HepG2 (cell line): ENCODE data around the gene GFRA1. TPM values are rescaled to one million over a fixed set of nuclear protein-coding genes. Genes with fewer than 3 reads are reported as not detected.

ENCODE experiments used
- ATAC-seq: fragments of 200-7000 bp; cut with Tn5 transposase; 3 replicates; pipeline ENCODE4 v1.9.1; 2020; ENCODE audit warnings: mild to moderate bottlenecking, moderate library complexity
- BruUV-seq: library from RNA; stranded (reverse); fragments of 400-500 nt; replicated peaks from 2 replicates; lab custom pipeline; 2021; lab: Mats Ljungman, UMichigan
- CTCF ChIA-PET: fragments of 300-600 bp; formaldehyde crosslinking; extraction: SDS; loops from one replicate; lab custom pipeline; 2021; ENCODE audit warnings: low total read pairs, inconsistent platforms, low intra/inter-chr PET ratio; lab: Yijun Ruan, JAX
- POLR2A ChIA-PET: fragments of 350-600 bp; sonication (Branson Sonifier 250); formaldehyde crosslinking; loops from one replicate; lab custom pipeline; 2020; ENCODE audit warnings: antibody characterized with exemption, inconsistent platforms; lab: Yijun Ruan, JAX
- DNase-seq: peaks from one replicate; pipeline ENCODE4 v3.0.0-alpha.2; 2015; ENCODE audit warnings: low spot score
- FAIRE-seq: peaks from 3 replicates; lab custom pipeline; 2011; peaks lifted over from hg19 to GRCh38; lab: Jason Lieb, UNC
- H2AFZ ChIP-seq: one replicate; pipeline ENCODE4 v1.6.1; 2011; ENCODE audit warnings: low read length, inconsistent platforms
- H3K27ac ChIP-seq: fragments of 300-600 bp; 3 replicates; pipeline ENCODE4 v1.8.0; 2011; ENCODE audit warnings: mixed run types, mild to moderate bottlenecking, mixed read lengths, low read length, inconsistent platforms; ENCODE audit not compliant: insufficient read depth; ENCODE audit errors: extremely low read length
- H3K27me3 ChIP-seq, 2 experiments: fragments of 200-600 bp in 1 of 2; 2 replicates in 1 of 2; 3 replicates in 1 of 2; pipeline versions ENCODE4 v1.6.0 to v1.8.0; 2011; ENCODE audit warnings: low read length in 2 of 2, mild to moderate bottlenecking in 2 of 2, moderate library complexity in 2 of 2, inconsistent platforms in 1 of 2; ENCODE audit not compliant: insufficient read depth in 2 of 2, control insufficient read depth in 1 of 2
- H3K36me3 ChIP-seq, 2 experiments: fragments of 200-600 bp in 1 of 2; replicated peaks in 1 of 2; 2 replicates in 1 of 2; 3 replicates in 1 of 2; pipeline versions ENCODE4 v1.5.1 to v1.8.0; 2011; ENCODE audit warnings: low read length in 2 of 2, inconsistent platforms in 1 of 2; ENCODE audit not compliant: insufficient read depth in 2 of 2, control insufficient read depth in 1 of 2
- H3K4me1 ChIP-seq: 2 replicates; pipeline ENCODE4 v1.5.1; 2012; ENCODE audit warnings: low read length, inconsistent platforms; ENCODE audit not compliant: insufficient read depth
- H3K4me2 ChIP-seq: 2 replicates; pipeline ENCODE4 v1.6.0; 2011; ENCODE audit warnings: low read depth, low read length, inconsistent platforms
- H3K4me3 ChIP-seq, 3 experiments: fragments of 200-600 bp in 1 of 3; sonication (generic), shearing (Covaris generic) in 1 of 3; replicated peaks in 1 of 3; 2 replicates each; pipeline ENCODE4 v1.5.1; 2011 to 2016; ENCODE audit warnings: low read length in 3 of 3, inconsistent platforms in 2 of 3, low read depth in 2 of 3, mild to moderate bottlenecking in 2 of 3, control low read depth in 1 of 3, mixed read lengths in 1 of 3; ENCODE audit not compliant: insufficient read depth in 1 of 3
- H3K79me2 ChIP-seq: one replicate; pipeline ENCODE4 v1.6.1; 2011; ENCODE audit warnings: low read length, inconsistent platforms; ENCODE audit not compliant: insufficient read depth
- H3K9ac ChIP-seq: 2 replicates; pipeline ENCODE4 v1.6.0; 2011; ENCODE audit warnings: mild to moderate bottlenecking, low read depth, low read length, inconsistent platforms; ENCODE audit not compliant: insufficient read depth
- H3K9me3 ChIP-seq: 2 replicates; pipeline ENCODE4 v1.5.1; 2012; ENCODE audit warnings: mild to moderate bottlenecking, low read length
- H4K20me1 ChIP-seq: 2 replicates; pipeline ENCODE4 v1.6.0; 2011; ENCODE audit warnings: inconsistent platforms, mild to moderate bottlenecking, low read length, moderate library complexity; ENCODE audit not compliant: insufficient read depth
- CENPX ChIP-seq: sonication (generic); formaldehyde crosslinking; IDR thresholded peaks from 2 replicates; pipeline ENCODE4 v1.9.0; 2021; ENCODE audit warnings: mild to moderate bottlenecking, missing genetic modification reagents, moderate library complexity
- CHD4 ChIP-seq: fragments of 200-600 bp; sonication (generic); IDR thresholded peaks from 2 replicates; pipeline ENCODE4 v1.7.0; 2017; ENCODE audit warnings: mild to moderate bottlenecking, low read length, borderline replicate concordance
- NCOA5 ChIP-seq: sonication (generic); formaldehyde crosslinking; IDR thresholded peaks from 2 replicates; pipeline ENCODE4 v1.4.0; 2020; ENCODE audit warnings: missing genetic modification reagents
- ZNF609 ChIP-seq: sonication (generic); formaldehyde crosslinking; IDR thresholded peaks from 2 replicates; pipeline ENCODE4 v1.4.0; 2020; ENCODE audit warnings: mild to moderate bottlenecking, missing genetic modification reagents, borderline replicate concordance
- WGBS: methylation state at CpG from one replicate; pipeline ENCODE4 v1.1.6; 2017; ENCODE audit warnings: low lambda C conversion rate; 5-methylcytosine and 5-hydroxymethylcytosine counted together
- in situ Hi-C: cut with HindIII; loops from 2 replicates; pipeline ENCODE4 v1.10.0; 2017; ENCODE audit warnings: low pct_unique_long_range_greater_than_20kb; ENCODE audit not compliant: extremely low pct_ligation_motif_present
- intact Hi-C: fragments of 100-400 bp; cut with micrococcal nuclease; formaldehyde crosslinking; loops from one replicate; pipeline ENCODE4 v1.10.0; 2022; ENCODE audit not compliant: unreplicated experiment
- polyA plus RNA-seq, 8 experiments: library from polyadenylated mRNA; depleted of rRNA in 3 of 8; stranded (reverse) in 7 of 8; unstranded in 1 of 8; fragments of >200 nt; fragmentation: Illumina TruSeq in 4 of 8; extraction: Trizol in 4 of 8; gene quantifications; 2 replicates each; pipeline versions ENCODE4 v1.2.1 to v1.2.3, GENCODE V29; 2011 to 2016; ENCODE audit warnings: low read depth in 4 of 8, missing spikeins in 1 of 8, mixed read lengths in 1 of 8; ENCODE audit not compliant: insufficient read depth in 1 of 8
- total RNA-seq, 5 experiments: library from RNA; depleted of rRNA; stranded (reverse); fragments of >200 nt; fragmentation: Illumina TruSeq; extraction: Trizol; gene quantifications; 2 replicates each; pipeline ENCODE4 v1.2.3, GENCODE V29; 2016; ENCODE audit warnings: low read depth in 1 of 5

The GFRA1 gene
- total and polyA plus RNA-seq, 2 of the 13 experiments (the other 11 are each of a cell fraction or from before 2014, with no cell fraction given), result not detected

GRCh38 chr10:116111483-116112095 lies 161.4 kb downstream of the GFRA1 start:
- Histone ChIP-seq H3K4me2 (no peak overlapping the region), H3K9ac (no peak overlapping the region), H3K79me2 (no peaks in the 10 kb centered on the region), H4K20me1 (no peaks in the 10 kb centered on the region), H2AFZ (no peak overlapping the region), H3K4me3 (no peak overlapping the region), H3K27ac (no peak overlapping the region), H3K36me3 (no peaks in the 10 kb centered on the region), H3K4me1 (no peaks in the 10 kb centered on the region), H3K27me3 (no peaks in the 10 kb centered on the region; a peak in 1 of 5 replicates), H3K9me3 (no peaks in the 10 kb centered on the region)
- ChIA-PET CTCF (no interaction called here), POLR2A (no interaction called here)
- FAIRE-seq, result no peak
- DNase-seq, result no peak
- BruUV-seq, result no TSS peak
- TF ChIP-seq ZNF609, result no peak
- no peak for TF ChIP-seq CENPX (CRISPR knock-in tag)
- no peak for TF ChIP-seq NCOA5 (CRISPR knock-in tag)
- no peak for TF ChIP-seq CHD4
- no peak for ATAC-seq
- intact Hi-C loops, result no loop called here
- in situ Hi-C loops, result no loop called here
- WGBS, result 27% methylated on average over 6 of the region's 11 CpGs
